T-helper 17 cell (primary cell): Measurements from ENCODE around the gene TMC3. TPM values are rescaled to one million over a fixed set of nuclear protein-coding genes. Genes with fewer than 3 reads are reported as not detected.
A peak's percentile ranks its signal among the peaks of the same experiment; 100 is the strongest.
"Not testable (repeated sequence)": the region's sequence is repeated elsewhere in the genome, so short reads cannot be mapped to it uniquely, and the experiment has no call there.

Experiments used
- ATAC-seq: fragments of 150-1000 bp; cut with Tn5 transposase; 2 replicates; pipeline ENCODE4 v1.10.0; 2021; ENCODE audit warnings: mild to moderate bottlenecking, moderate library complexity
- DNase-seq, 3 donors: peaks; one replicate each; pipeline versions ENCODE4 v3.0.0 to v3.0.0-alpha.2; 2020 to 2021
- H3K9me3 ChIP-seq: one replicate; pipeline ENCODE4 v1.7.0; 2013; ENCODE audit warnings: low read length, mild to moderate bottlenecking; ENCODE audit not compliant: control insufficient read depth, poor library complexity, severe bottlenecking
- H3K27ac Mint-ChIP-seq: one replicate; pipeline ENCODE4 v1.8.0; 2022; ENCODE audit warnings: mild to moderate bottlenecking, moderate library complexity, mixed read lengths
- H3K27me3 Mint-ChIP-seq: one replicate; pipeline ENCODE4 v1.8.0; 2022; ENCODE audit warnings: mixed read lengths
- H3K36me3 Mint-ChIP-seq: one replicate; pipeline ENCODE4 v1.8.0; 2022; ENCODE audit warnings: low read depth, mixed read lengths
- H3K4me1 Mint-ChIP-seq: one replicate; pipeline ENCODE4 v1.8.0; 2022; ENCODE audit warnings: mild to moderate bottlenecking, mixed read lengths
- H3K4me3 Mint-ChIP-seq: one replicate; pipeline ENCODE4 v1.8.0; 2022; ENCODE audit warnings: mild to moderate bottlenecking, moderate library complexity, mixed read lengths
- total RNA-seq, 4 donors: library from RNA in 2 of 4; stranded (reverse) in 2 of 4; gene quantifications; one replicate each; pipeline ENCODE4 v1.2.3 and lab custom pipeline; 2022 to 2026

The TMC3 gene
- total RNA-seq (not detected), total RNA-seq (lab: John Stamatoyannopoulos, UW) (0 reads per million in 2 donors)

DNA sequence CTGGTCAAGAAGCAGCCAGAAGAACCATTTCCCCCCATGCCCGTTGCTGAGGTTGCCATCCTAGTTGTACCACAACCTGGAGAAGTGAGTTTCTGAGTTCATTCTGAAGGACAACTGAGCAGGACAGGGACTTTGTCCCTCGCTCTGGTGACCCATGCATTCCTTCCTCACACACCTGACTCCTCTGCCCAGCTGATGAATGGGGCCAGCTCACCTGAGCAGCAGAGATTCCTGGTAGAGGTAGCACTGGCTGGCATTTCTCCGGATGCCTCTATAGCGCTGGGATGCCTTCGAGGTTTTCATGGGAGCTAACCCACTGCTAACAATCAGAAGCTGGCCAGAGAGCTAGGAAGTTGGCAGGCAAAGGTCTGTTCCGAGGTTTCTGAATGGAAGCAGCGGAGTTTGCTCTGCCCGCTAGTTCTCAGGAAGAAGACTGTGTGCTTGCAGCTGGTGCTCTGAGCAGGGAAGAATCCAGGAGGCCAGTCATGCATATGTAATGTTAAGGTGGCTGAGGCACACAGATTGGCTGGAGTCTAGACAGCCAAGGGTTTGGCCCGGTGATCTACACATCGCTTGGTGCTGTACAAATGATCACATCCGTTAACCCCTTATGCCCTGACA lies at the start of gene TMC3:
TSS of gene TMC3 (minus strand) at position 439 of the 621 bp plus-strand sequence. CDS start at position 303, 136 bp downstream.
- ATAC-seq (no peak), DNase-seq (no peak)
- Mint-ChIP-seq H3K4me3 (no peak within 1 kb of the TSS), H3K36me3 (peaks cover 2% of the 10 kb centered on the region), H3K4me1 (no peaks in the 10 kb centered on the region), H3K27me3 (peaks cover 16% of the 10 kb centered on the region), H3K27ac (no peak within 1 kb of the TSS)
- H3K9me3 ChIP-seq, result no peaks in the 10 kb centered on the region

GRCh38 chr15:81421461-81421860 lies 47.4 kb upstream of the TMC3 start:
- Mint-ChIP-seq H3K36me3 (no peaks in the 10 kb centered on the region), H3K27me3 (peaks cover 2% of the 10 kb centered on the region)
- no peak for ATAC-seq

DNA sequence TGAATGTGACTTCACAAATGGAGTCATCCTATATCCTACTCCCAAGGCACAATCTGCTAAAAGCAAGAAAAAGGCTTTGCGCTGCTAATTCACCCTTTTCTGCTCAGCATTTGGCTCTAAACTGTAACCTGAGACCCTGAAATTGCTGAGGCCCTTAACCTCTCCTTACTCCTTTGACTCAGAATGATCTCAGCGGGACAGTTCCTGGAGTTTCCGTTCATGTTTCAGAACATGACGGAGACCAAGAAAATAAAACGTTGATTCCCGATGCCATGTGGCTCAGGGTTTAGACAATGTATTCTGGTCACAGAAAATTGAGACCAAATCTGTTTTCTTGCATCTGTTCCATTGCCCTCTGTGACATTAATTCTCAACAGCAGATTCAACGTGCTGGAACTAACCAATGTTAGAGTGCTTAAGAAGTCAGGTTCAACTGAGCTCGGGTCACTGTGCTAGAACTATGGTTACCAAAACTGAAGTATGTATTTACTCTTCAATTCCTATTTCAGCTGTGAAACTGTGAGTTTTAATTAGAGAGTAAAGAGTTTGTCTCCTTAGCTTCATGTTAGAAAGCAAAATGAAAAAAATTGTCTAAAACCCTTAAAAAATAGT lies 45.4 kb upstream of the TMC3 start:
- Mint-ChIP-seq H3K4me3 (no peak overlapping the region), H3K4me1 (peaks cover 11% of the 10 kb centered on the region), H3K27ac (no peak overlapping the region), H3K27me3 (peaks cover 10% of the 10 kb centered on the region), H3K36me3 (no peaks in the 10 kb centered on the region)
- ATAC-seq, result no peak
- no peak for DNase-seq
- H3K9me3 ChIP-seq, result no peaks in the 10 kb centered on the region

More at GRCh38 chr15:81421461-81421860, 47.4 kb upstream of the TMC3 start:
- no peak for DNase-seq
- H3K27ac Mint-ChIP-seq, result no peak overlapping the region
- peaks cover under 1% of the 10 kb centered on the region for H3K4me1 Mint-ChIP-seq
- no peaks in the 10 kb centered on the region for H3K9me3 ChIP-seq
- no peak overlapping the region for H3K4me3 Mint-ChIP-seq

- DNase-seq (no peak), ATAC-seq (no peak)
- Mint-ChIP-seq H3K27ac (no peak overlapping the region), H3K27me3 (peaks cover 10% of the 10 kb centered on the region), H3K36me3 (peaks cover 3% of the 10 kb centered on the region), H3K4me1 (peaks cover 14% of the 10 kb centered on the region), H3K4me3 (no peak overlapping the region)
- H3K9me3 ChIP-seq, result no peaks in the 10 kb centered on the region
Observed at GRCh38 chr15:81418891-81419290, 44.9 kb upstream of the TMC3 start.

DNA sequence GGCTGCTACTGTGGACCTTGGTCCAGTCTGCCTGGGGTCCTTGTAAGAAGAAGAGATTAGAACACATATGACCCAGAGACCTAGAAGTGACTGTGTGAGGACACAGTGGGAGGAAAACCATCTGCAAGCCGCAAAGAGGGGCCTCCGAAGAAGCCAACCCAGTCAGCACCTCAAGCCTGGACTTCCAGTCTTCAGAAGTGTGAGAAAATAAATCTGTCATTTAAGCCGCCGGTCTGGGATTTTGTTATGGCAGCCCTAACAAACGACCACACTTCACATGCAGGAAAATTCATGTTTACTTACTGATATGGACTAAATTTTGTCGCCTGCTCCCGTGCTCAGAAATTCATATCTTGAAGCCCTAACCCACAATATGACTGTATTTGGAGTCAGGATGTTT lies 44.4 kb upstream of the TMC3 start:
- Mint-ChIP-seq H3K27ac (no peak overlapping the region), H3K36me3 (peaks cover 3% of the 10 kb centered on the region), H3K27me3 (peaks cover 13% of the 10 kb centered on the region), H3K4me1 (peaks cover 15% of the 10 kb centered on the region), H3K4me3 (no peak overlapping the region)
- DNase-seq (no peak), ATAC-seq (no peak)
- H3K9me3 ChIP-seq, result no peaks in the 10 kb centered on the region

- peaks cover 22% of the 10 kb centered on the region for H3K4me1 Mint-ChIP-seq
Observed at GRCh38 chr15:81414274-81414968, 40.4 kb upstream of the TMC3 start.

DNA sequence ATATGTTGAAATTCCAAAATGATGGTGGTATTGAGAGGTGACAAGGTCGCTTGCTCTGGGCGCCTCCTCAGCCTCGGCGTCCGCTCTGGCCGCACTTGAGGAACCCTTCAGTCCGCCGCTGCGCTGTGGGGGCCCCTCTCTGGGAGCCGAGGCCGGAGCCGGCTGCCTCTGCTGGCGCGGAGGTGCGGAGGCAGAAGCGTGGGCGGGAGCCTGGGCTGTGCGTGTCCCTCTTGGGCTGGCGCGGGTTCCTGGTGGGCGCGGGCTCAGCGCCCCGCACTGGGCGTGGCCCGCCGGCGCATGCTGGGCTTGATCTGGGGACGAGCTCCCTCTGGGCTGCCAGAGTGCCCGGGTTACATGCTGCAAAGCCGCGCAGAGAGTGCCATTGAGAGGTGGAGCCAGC lies 39.8 kb upstream of the TMC3 start:
- Mint-ChIP-seq H3K4me1 (peaks cover 22% of the 10 kb centered on the region), H3K27ac (no peak overlapping the region)

More at GRCh38 chr15:81414274-81414968, 40.4 kb upstream of the TMC3 start:
- not testable (repeated sequence) for DNase-seq, H3K27ac Mint-ChIP-seq, ATAC-seq, H3K36me3 Mint-ChIP-seq, H3K9me3 ChIP-seq
- peaks cover 34% of the 10 kb centered on the region for H3K27me3 Mint-ChIP-seq
- H3K4me3 Mint-ChIP-seq, result peak overlapping the region; percentile 31

GRCh38 chr15:81411969-81412633 lies 38.1 kb upstream of the TMC3 start:
- H3K27ac Mint-ChIP-seq, result no peak overlapping the region
- H3K27me3 Mint-ChIP-seq, result peaks cover 46% of the 10 kb centered on the region
- no peak overlapping the region for H3K4me3 Mint-ChIP-seq
- DNase-seq (no peak), ATAC-seq (no peak)
- peaks cover 22% of the 10 kb centered on the region for H3K4me1 Mint-ChIP-seq
- peaks cover 3% of the 10 kb centered on the region for H3K9me3 ChIP-seq
- peaks cover 5% of the 10 kb centered on the region for H3K36me3 Mint-ChIP-seq

More for the DNA sequence above, 39.8 kb upstream of the TMC3 start:
- no peak for DNase-seq
- Mint-ChIP-seq H3K27me3 (peaks cover 34% of the 10 kb centered on the region), H3K4me3 (no peak overlapping the region), H3K36me3 (peaks cover 5% of the 10 kb centered on the region)
- no peak for ATAC-seq
- H3K9me3 ChIP-seq, result peaks cover 3% of the 10 kb centered on the region

GRCh38 chr15:81411051-81411450 lies 37.0 kb upstream of the TMC3 start:
- Mint-ChIP-seq H3K4me1 (peaks cover 17% of the 10 kb centered on the region), H3K4me3 (no peak overlapping the region), H3K27ac (no peak overlapping the region), H3K27me3 (peaks cover 42% of the 10 kb centered on the region), H3K36me3 (peaks cover 5% of the 10 kb centered on the region)
- DNase-seq, result no peak
- H3K9me3 ChIP-seq, result peaks cover 3% of the 10 kb centered on the region
- no peak for ATAC-seq

DNA sequence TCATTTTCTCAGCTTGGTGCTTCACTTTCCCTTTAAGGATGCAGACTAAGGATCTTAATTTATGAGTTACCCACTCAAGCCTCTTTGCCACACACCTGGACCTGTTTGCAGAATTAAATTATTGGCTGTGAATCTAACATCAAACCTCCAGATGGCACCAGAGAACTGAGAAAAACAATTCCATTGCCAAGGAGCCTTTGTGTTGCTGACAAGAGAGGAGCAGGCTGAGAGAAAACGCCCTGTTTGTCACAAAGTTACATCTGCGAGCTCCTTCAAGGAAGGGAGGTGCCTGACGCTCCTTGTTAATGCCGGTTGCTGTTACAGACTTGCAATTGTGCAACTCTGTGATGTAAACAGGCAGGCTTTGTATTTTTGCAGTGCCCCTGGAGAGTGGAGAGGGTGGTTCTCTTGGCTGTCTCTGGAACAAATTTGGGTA lies 36.3 kb upstream of the TMC3 start:
- Mint-ChIP-seq H3K36me3 (peaks cover 5% of the 10 kb centered on the region), H3K27me3 (peaks cover 46% of the 10 kb centered on the region), H3K27ac (no peak overlapping the region), H3K4me3 (no peak overlapping the region), H3K4me1 (peaks cover 14% of the 10 kb centered on the region)
- DNase-seq, result no peak
- peaks cover 3% of the 10 kb centered on the region for H3K9me3 ChIP-seq
- peak; percentile 71 for ATAC-seq

DNA sequence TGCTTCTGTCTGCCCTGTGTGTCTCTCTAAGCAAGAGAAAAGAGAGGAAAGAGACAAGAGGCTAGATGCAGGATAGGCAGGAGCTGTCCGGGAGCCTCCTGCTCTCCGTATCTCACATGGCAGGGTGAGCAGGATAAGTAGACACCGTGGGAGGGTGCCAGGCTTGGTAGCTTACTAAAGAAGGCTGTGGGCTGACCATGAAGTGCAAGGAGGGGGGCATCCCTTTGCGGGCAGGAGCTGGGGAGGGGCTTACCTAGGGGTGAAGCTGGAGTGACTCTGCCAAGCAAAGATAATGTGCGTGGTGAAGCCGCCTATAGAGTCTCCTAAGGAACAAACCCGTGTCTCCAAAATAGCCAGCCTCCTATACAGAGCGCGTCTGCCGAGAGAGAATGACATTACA lies 33.7 kb upstream of the TMC3 start:
- H3K9me3 ChIP-seq, result peaks cover 3% of the 10 kb centered on the region
- Mint-ChIP-seq H3K36me3 (peaks cover 2% of the 10 kb centered on the region), H3K27ac (no peak overlapping the region), H3K4me1 (peaks cover 6% of the 10 kb centered on the region), H3K27me3 (peaks cover 52% of the 10 kb centered on the region), H3K4me3 (no peak overlapping the region)
- no peak for ATAC-seq
- no peak for DNase-seq

DNA sequence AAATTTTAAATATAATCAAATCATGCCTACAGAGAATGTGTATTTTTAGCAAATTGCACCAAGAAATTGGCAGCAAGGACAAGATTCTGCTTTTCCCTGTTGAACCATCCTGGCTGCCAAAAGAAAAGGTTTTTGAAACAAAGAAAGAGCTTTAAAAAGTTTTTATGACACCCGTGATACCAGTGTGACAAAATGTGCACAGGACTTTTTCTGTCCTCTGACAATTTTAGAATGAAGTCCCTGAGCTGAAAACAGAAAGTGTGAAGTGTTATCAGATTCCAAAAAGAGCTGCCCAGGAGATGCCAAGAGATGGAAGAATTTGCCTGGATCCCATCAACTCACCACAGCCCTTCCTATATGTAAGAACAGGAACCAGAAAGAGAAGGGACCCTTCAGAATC lies 33.2 kb upstream of the TMC3 start:
- Mint-ChIP-seq H3K36me3 (peaks cover 2% of the 10 kb centered on the region), H3K27me3 (peaks cover 55% of the 10 kb centered on the region), H3K4me1 (peaks cover 6% of the 10 kb centered on the region), H3K27ac (no peak overlapping the region), H3K4me3 (no peak overlapping the region)
- peaks cover 3% of the 10 kb centered on the region for H3K9me3 ChIP-seq
- DNase-seq (no peak), ATAC-seq (no peak)

DNA sequence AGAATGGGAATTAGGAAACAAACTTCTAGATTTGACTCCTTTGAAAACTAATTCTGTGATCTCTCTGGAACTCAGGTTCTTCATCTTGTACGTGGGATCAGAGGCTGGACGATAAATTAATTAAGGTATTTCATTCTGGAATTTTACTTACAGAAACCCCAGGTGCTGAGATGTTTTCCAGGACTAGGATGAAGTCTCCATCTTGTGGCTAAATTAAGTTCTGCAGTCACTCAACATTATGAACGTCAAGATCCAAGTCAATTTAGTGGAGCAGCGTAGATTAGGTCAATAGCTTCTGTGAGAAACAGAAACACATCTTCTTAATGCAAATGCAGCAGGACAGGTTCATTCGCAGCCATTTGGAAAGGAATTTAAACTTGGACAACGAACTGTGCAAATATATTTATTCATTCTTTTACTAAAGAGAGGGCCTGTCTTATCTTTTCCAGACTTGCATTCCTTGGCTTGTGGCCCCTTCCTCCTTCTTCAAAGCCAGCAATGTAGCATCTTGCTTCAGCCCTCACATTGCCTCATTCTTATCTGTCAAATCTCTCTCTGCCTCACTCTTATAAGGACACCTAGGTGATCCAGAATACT lies 26.7 kb upstream of the TMC3 start:
- H3K4me3 Mint-ChIP-seq, result no peak overlapping the region
- no peaks in the 10 kb centered on the region for H3K4me1 Mint-ChIP-seq
- no peaks in the 10 kb centered on the region for H3K36me3 Mint-ChIP-seq
- DNase-seq (no peak), ATAC-seq (peak; percentile 69)
- H3K27me3 Mint-ChIP-seq, result peaks cover 24% of the 10 kb centered on the region
- no peak overlapping the region for H3K27ac Mint-ChIP-seq
- H3K9me3 ChIP-seq, result no peaks in the 10 kb centered on the region
